K562 (cell line): ENCODE data around the gene ATRX. TPM values are rescaled to one million over a fixed set of nuclear protein-coding genes. Genes with fewer than 3 reads are reported as not detected.
"Not testable (repeated sequence)": the region's sequence is repeated elsewhere in the genome, so short reads cannot be mapped to it uniquely, and the experiment has no call there.

Experiments used
- ATAC-seq: fragments of 200-7000 bp; cut with Tn5 transposase; 3 replicates; pipeline ENCODE4 v1.9.1; 2020; ENCODE audit warnings: moderate library complexity
- BruUV-seq: library from RNA; stranded (reverse); fragments of 400-500 nt; replicated peaks from 2 replicates; lab custom pipeline; 2021; lab: Mats Ljungman, UMichigan
- CTCF ChIA-PET: fragments of 300-600 bp; formaldehyde crosslinking; extraction: SDS; loops from one replicate; lab custom pipeline; 2021; ENCODE audit warnings: low intra/inter-chr PET ratio; lab: Yijun Ruan, JAX
- POLR2A ChIA-PET: fragments of 300-600, 350-650 bp; sonication (Branson Sonifier 250); formaldehyde crosslinking; extraction: SDS; loops from one replicate; lab custom pipeline; 2021; ENCODE audit warnings: antibody characterized with exemption, inconsistent platforms; lab: Yijun Ruan, JAX
- DNase-seq, 4 experiments: peaks; one replicate each; pipeline versions ENCODE4 v3.0.0 to v3.0.0-alpha.2; 2011 to 2018; ENCODE audit warnings: low spot score in 3 of 4, mixed read lengths in 3 of 4; ENCODE audit errors: extremely low read depth in 1 of 4
- FAIRE-seq: peaks from 2 replicates; lab custom pipeline; 2011; peaks lifted over from hg19 to GRCh38; lab: Jason Lieb, UNC
- H2AFZ ChIP-seq: 2 replicates; pipeline ENCODE4 v1.6.0; 2011; ENCODE audit warnings: low read depth, low read length, control low read depth, inconsistent platforms
- H3K27ac ChIP-seq: fragments of 200-600 bp; 3 replicates; pipeline ENCODE4 v1.8.0; 2011; ENCODE audit warnings: low read depth, mild to moderate bottlenecking, control low read depth, inconsistent platforms, low read length, moderate library complexity, mixed read lengths; ENCODE audit errors: extremely low read depth
- H3K27me3 ChIP-seq, 2 experiments: fragments of 300-600 bp in 1 of 2; 2 replicates in 1 of 2; 3 replicates in 1 of 2; pipeline versions ENCODE4 v1.6.0 to v1.8.0; 2011; ENCODE audit warnings: inconsistent platforms in 2 of 2, low read length in 2 of 2, mild to moderate bottlenecking in 1 of 2, mixed read lengths in 1 of 2, moderate library complexity in 1 of 2; ENCODE audit not compliant: control insufficient read depth in 2 of 2, insufficient read depth in 2 of 2
- H3K36me3 ChIP-seq: fragments of 300-600 bp; 3 replicates; pipeline ENCODE4 v1.8.0; 2011; ENCODE audit warnings: mild to moderate bottlenecking, low read length, inconsistent platforms; ENCODE audit not compliant: control insufficient read depth, insufficient read depth
- H3K4me1 ChIP-seq, 2 experiments: fragments of 200-600 bp in 1 of 2; replicated peaks in 1 of 2; 2 replicates in 1 of 2; 3 replicates in 1 of 2; pipeline versions ENCODE4 v1.5.1 to v1.8.0; 2011; ENCODE audit warnings: inconsistent platforms in 2 of 2, low read length in 2 of 2, mild to moderate bottlenecking in 1 of 2, mixed read lengths in 1 of 2, moderate library complexity in 1 of 2; ENCODE audit not compliant: control insufficient read depth in 2 of 2, insufficient read depth in 2 of 2
- H3K4me2 ChIP-seq: 2 replicates; pipeline ENCODE4 v1.6.1; 2011; ENCODE audit warnings: low read length, control low read depth, inconsistent platforms, mixed read lengths; ENCODE audit not compliant: insufficient read depth
- H3K4me3 ChIP-seq: fragments of 200-600 bp; sonication (generic), shearing (Covaris generic); 2 replicates; pipeline ENCODE4 v1.5.1; 2016; ENCODE audit warnings: control low read depth, inconsistent platforms
- H3K79me2 ChIP-seq: fragments of 200-600 bp; 3 replicates; pipeline ENCODE4 v1.8.0; 2011; ENCODE audit warnings: low read length, inconsistent platforms; ENCODE audit not compliant: control insufficient read depth, insufficient read depth
- H3K9ac ChIP-seq, 2 experiments: 2 replicates each; pipeline versions ENCODE4 v1.6.0 to v1.6.1; 2011; ENCODE audit warnings: low read depth in 2 of 2, low read length in 2 of 2, control low read depth in 1 of 2, inconsistent platforms in 1 of 2, mild to moderate bottlenecking in 1 of 2, mixed read lengths in 1 of 2; ENCODE audit not compliant: insufficient read depth in 1 of 2
- H3K9me1 ChIP-seq: one replicate; pipeline ENCODE4 v1.6.0; 2011; ENCODE audit warnings: inconsistent platforms, mild to moderate bottlenecking, low read length, moderate library complexity; ENCODE audit not compliant: control insufficient read depth, insufficient read depth
- H3K9me3 ChIP-seq: replicated peaks from 2 replicates; pipeline ENCODE4 v1.5.1; 2011; ENCODE audit warnings: low read depth, low read length, inconsistent platforms; ENCODE audit not compliant: control insufficient read depth, insufficient read depth
- H4K20me1 ChIP-seq: replicated peaks from 2 replicates; pipeline ENCODE4 v1.6.1; 2011; ENCODE audit warnings: low read length, inconsistent platforms, mixed read lengths; ENCODE audit not compliant: control insufficient read depth, insufficient read depth
- CLOCK ChIP-seq: fragments of 250-450 bp; sonication (Bioruptor Pico); IDR thresholded peaks from 2 replicates; pipeline ENCODE4 v1.4.0; 2020; ENCODE audit warnings: mild to moderate bottlenecking, moderate library complexity, borderline replicate concordance
- VEZF1 ChIP-seq: fragments of 200-800 bp; sonication (Bioruptor generic); IDR thresholded peaks from 2 replicates; pipeline ENCODE4 v1.6.1; 2017; ENCODE audit warnings: missing genetic modification characterization, missing compliant biosample characterization
- ZNF518B ChIP-seq: fragments of 250-450 bp; sonication (Bioruptor Pico); IDR thresholded peaks from 2 replicates; pipeline ENCODE4 v1.5.0; 2021; ENCODE audit warnings: mild to moderate bottlenecking, moderate library complexity
- WGBS: fragments of 100-300 bp; shearing (Covaris generic); methylation state at CpG from one replicate; pipeline ENCODE4 v1.1.6; 2016; ENCODE audit warnings: low coverage, mixed read lengths; ENCODE audit not compliant: insufficient coverage; ENCODE audit errors: missing lambda C conversion rate; 5-methylcytosine and 5-hydroxymethylcytosine counted together
- in situ Hi-C: fragments of 300-500 bp; cut with MboI; formaldehyde crosslinking; loops from 4 replicates; pipeline ENCODE4 v1.15.0; 2018; ENCODE audit warnings: inconsistent platforms, mixed read lengths
- intact Hi-C: fragments of 100-400 bp; cut with micrococcal nuclease; formaldehyde crosslinking; loops from 2 replicates; pipeline ENCODE4 v1.14.2; 2022
- polyA plus RNA-seq, 8 experiments: library from polyadenylated mRNA; depleted of rRNA in 4 of 8; stranded (reverse) in 5 of 8; unstranded in 3 of 8; fragments of >200 nt; fragmentation: Nextera tagmentation in 2 of 8; fragmentation: Illumina TruSeq in 1 of 8; extraction: Ambion mirVana in 2 of 8; extraction: Trizol in 1 of 8; gene quantifications; 2 replicates each; pipeline versions ENCODE4 v1.2.1 to v1.2.3, GENCODE V29; 2011 to 2014; ENCODE audit warnings: inconsistent platforms in 1 of 8, missing spikeins in 1 of 8
- total RNA-seq, 7 experiments: library from RNA; depleted of rRNA in 6 of 7; stranded (reverse); fragments of >200 nt in 6 of 7; fragmentation: Illumina TruSeq in 2 of 7; extraction: Trizol in 2 of 7; gene quantifications; 2 replicates each; pipeline versions ENCODE4 v1.2.1 to v1.2.3, GENCODE V29; 2011 to 2021; ENCODE audit warnings: low replicate concordance in 1 of 7

ATRX gene
- total and polyA plus RNA-seq, 9 of the 15 experiments (the other 6 are each of a cell fraction or from before 2014, with no cell fraction given): 7.7 to 23.1 (median 20.2) TPM

- no peak for TF ChIP-seq ZNF518B (CRISPR knock-in tag)
- no peak for TF ChIP-seq CLOCK (CRISPR knock-in tag)
- TF ChIP-seq VEZF1: no peak
Measured at GRCh38 chrX:77755561-77755960, 30.5 kb downstream of the ATRX start (continued).

- H3K27ac ChIP-seq, intact Hi-C loops, H3K79me2 ChIP-seq, H3K4me2 ChIP-seq, H2AFZ ChIP-seq, POLR2A ChIA-PET, H3K9ac ChIP-seq, FAIRE-seq, H4K20me1 ChIP-seq, CTCF ChIA-PET, H3K4me3 ChIP-seq, ATAC-seq, DNase-seq, H3K27me3 ChIP-seq, BruUV-seq, in situ Hi-C loops, H3K9me1 ChIP-seq, H3K36me3 ChIP-seq, H3K9me3 ChIP-seq, H3K4me1 ChIP-seq: not testable (repeated sequence)
- 45% methylated on average over 1 of the region's 1 CpG for WGBS
Measured at GRCh38 chrX:77753942-77754341, 32.1 kb downstream of the ATRX start.
